Measurements from ENCODE around the gene CARMIL3.

The CARMIL3 gene

GRCh38 chr14:24093207-24093900, 41.5 kb downstream of the CARMIL3 start:
- peak overlapping the region; percentile 77 for H3K4me3 ChIP-seq (ENCODE audit: low read depth, low read length, poor library complexity, severe bottlenecking)
- H3K4me2 ChIP-seq (ENCODE audit: low read length), result peak overlapping the region; percentile 95
- H3K36me3 ChIP-seq (ENCODE audit: insufficient read depth, low read length), result no peaks in the 10 kb centered on the region
- no peaks in the 10 kb centered on the region for H3K9me3 ChIP-seq (ENCODE audit: low read length)
- no peak overlapping the region for H3K27ac ChIP-seq (ENCODE audit: low read depth, low read length, poor library complexity, severe bottlenecking)
- peaks cover 19% of the 10 kb centered on the region for H3K4me1 ChIP-seq (ENCODE audit: insufficient read depth, low read length, severe bottlenecking)
- no peak overlapping the region for H2AFZ ChIP-seq (ENCODE audit: low read length)
- H3K79me2 ChIP-seq (ENCODE audit: insufficient read depth, low read length), result no peaks in the 10 kb centered on the region
- H3K9ac ChIP-seq (ENCODE audit: low read length), result peak overlapping the region; percentile 92; the same call in 1 of the 2 replicates
- H3K9me2 ChIP-seq (ENCODE audit: low read depth, low read length), result no peaks in the 10 kb centered on the region
- no peaks in the 10 kb centered on the region for H3K27me3 ChIP-seq (ENCODE audit: insufficient read depth, low read length)
- TF ChIP-seq CTCF (IDR thresholded peaks at IDR 0.05; ENCODE audit: low read length) (no peak), EZH2 (IDR thresholded peaks at IDR 0.05; ENCODE audit: borderline replicate concordance, low read length) (no peak)
- H3F3A ChIP-seq (ENCODE audit: insufficient read depth, low read length), result no peaks in the 10 kb centered on the region
- no peaks in the 10 kb centered on the region for H4K20me1 ChIP-seq (ENCODE audit: insufficient read depth, low read length)

GRCh38 chr14:24093901-24094840, 42.4 kb downstream of the CARMIL3 start, which contains the start of gene PCK2:
PCK2 (plus strand) TSS chr14:24094311; CDS start chr14:24094406, 95 bp downstream.
- Histone ChIP-seq H3K4me1 (ENCODE audit: insufficient read depth, low read length, severe bottlenecking) (peaks cover 19% of the 10 kb centered on the region), H2AFZ (ENCODE audit: low read length) (0 out of 2 replicates have a peak within 1 kb of the TSS, but pooled peaks have one; percentile 10), H3K9ac (ENCODE audit: low read length) (peak within 1 kb of the TSS; percentile 92), H3K27me3 (ENCODE audit: insufficient read depth, low read length) (no peaks in the 10 kb centered on the region), H3K4me3 (ENCODE audit: low read depth, low read length, poor library complexity, severe bottlenecking) (peak within 1 kb of the TSS; percentile 77), H3K9me3 (ENCODE audit: low read length) (no peaks in the 10 kb centered on the region), H3K36me3 (ENCODE audit: insufficient read depth, low read length) (peaks cover 4% of the 10 kb centered on the region; the same call in 1 of the 2 replicates), H3K27ac (ENCODE audit: low read depth, low read length, poor library complexity, severe bottlenecking) (peak within 1 kb of the TSS; percentile 86), H3K9me2 (ENCODE audit: low read depth, low read length) (no peaks in the 10 kb centered on the region), H3K79me2 (ENCODE audit: insufficient read depth, low read length) (no peaks in the 10 kb centered on the region), H3K4me2 (ENCODE audit: low read length) (peak within 1 kb of the TSS; percentile 95), H4K20me1 (ENCODE audit: insufficient read depth, low read length) (no peaks in the 10 kb centered on the region), H3F3A (ENCODE audit: insufficient read depth, low read length) (no peaks in the 10 kb centered on the region)
- no peak for TF ChIP-seq EZH2 (IDR thresholded peaks at IDR 0.05; ENCODE audit: borderline replicate concordance, low read length)
- no peak; the same call in 1 of the 2 replicates for TF ChIP-seq CTCF (IDR thresholded peaks at IDR 0.05; ENCODE audit: low read length)

GRCh38 chr14:24094841-24095270, 43.0 kb downstream of the CARMIL3 start:
- 0 out of 2 replicates have a peak overlapping the region, but pooled peaks have one; percentile 10 for H2AFZ ChIP-seq (ENCODE audit: low read length)

More at GRCh38 chr14:24094841-24095270, 43.0 kb downstream of the CARMIL3 start:
- H3K9me3 ChIP-seq (ENCODE audit: low read length), result no peaks in the 10 kb centered on the region
- peak overlapping the region; percentile 92 for H3K9ac ChIP-seq (ENCODE audit: low read length)
- H3K79me2 ChIP-seq (ENCODE audit: insufficient read depth, low read length), result no peaks in the 10 kb centered on the region
- no peaks in the 10 kb centered on the region for H4K20me1 ChIP-seq (ENCODE audit: insufficient read depth, low read length)
- H3K36me3 ChIP-seq (ENCODE audit: insufficient read depth, low read length), result peaks cover 7% of the 10 kb centered on the region; the same call in 1 of the 2 replicates
- peak overlapping the region; percentile 77 for H3K4me3 ChIP-seq (ENCODE audit: low read depth, low read length, poor library complexity, severe bottlenecking)
- no peak for TF ChIP-seq EZH2 (IDR thresholded peaks at IDR 0.05; ENCODE audit: borderline replicate concordance, low read length)
- no peak for TF ChIP-seq CTCF (IDR thresholded peaks at IDR 0.05; ENCODE audit: low read length)
- peaks cover 19% of the 10 kb centered on the region for H3K4me1 ChIP-seq (ENCODE audit: insufficient read depth, low read length, severe bottlenecking)
- peak overlapping the region; percentile 95 for H3K4me2 ChIP-seq (ENCODE audit: low read length)
- peak overlapping the region; percentile 86 for H3K27ac ChIP-seq (ENCODE audit: low read depth, low read length, poor library complexity, severe bottlenecking)
- no peaks in the 10 kb centered on the region for H3F3A ChIP-seq (ENCODE audit: insufficient read depth, low read length)
- no peaks in the 10 kb centered on the region for H3K9me2 ChIP-seq (ENCODE audit: low read depth, low read length)
- no peaks in the 10 kb centered on the region for H3K27me3 ChIP-seq (ENCODE audit: insufficient read depth, low read length)
